Coronary artery (tissue), 2 donors: ENCODE measurements around the gene DDX20.
"Not testable (repeated sequence)": the region's sequence is repeated elsewhere in the genome, so short reads cannot be mapped to it uniquely, and the experiment has no call there.

ENCODE experiments used
- DNase-seq: peaks from one replicate; pipeline ENCODE4 v3.0.0-alpha.2; 2017; ENCODE audit warnings: low spot score
- H3K27ac ChIP-seq, 2 donors: fragments of 200-600 bp; sonication (generic); one replicate each; pipeline ENCODE4 v1.5.1; 2016 to 2019
- H3K4me3 ChIP-seq: fragments of 200-600 bp; sonication (generic); 2 replicates; pipeline ENCODE4 v1.5.1; 2016; ENCODE audit warnings: mild to moderate bottlenecking, moderate library complexity
- CTCF ChIP-seq: fragments of 200-600 bp; sonication (generic); IDR thresholded peaks from one replicate; pipeline ENCODE4 v1.5.1; 2019; ENCODE audit warnings: antibody characterized with exemption

The DDX20 gene

GRCh38 chr1:111739925-111740765 lies 15.6 kb upstream of the DDX20 start:
- TF ChIP-seq CTCF = no peak
- Histone ChIP-seq H3K27ac (peak overlapping the region; percentile 93 to 95), H3K4me3 (peak overlapping the region; percentile 79)
- DNase-seq = peak; percentile 85

GRCh38 chr1:111742292-111742691 lies 13.4 kb upstream of the DDX20 start:
- peak; percentile 60 for DNase-seq
- H3K4me3 ChIP-seq, H3K27ac ChIP-seq: not testable (repeated sequence)

- peak; percentile 43 for DNase-seq
- no peak overlapping the region for H3K27ac ChIP-seq
- no peak overlapping the region for H3K4me3 ChIP-seq
- TF ChIP-seq CTCF = no peak
These were observed 12.7 kb upstream of the DDX20 start for GRCh38 chr1:111742938-111743549.

- H3K27ac ChIP-seq = no peak overlapping the region
- no peak for DNase-seq
- no peak for TF ChIP-seq CTCF
These were observed 12.0 kb upstream of the DDX20 start for GRCh38 chr1:111743679-111744101.

GRCh38 chr1:111745675-111746613 lies 9.8 kb upstream of the DDX20 start:
- no peak for DNase-seq
- no peak for TF ChIP-seq CTCF
- H3K27ac ChIP-seq = no peak overlapping the region
- H3K4me3 ChIP-seq = no peak overlapping the region

More at GRCh38 chr1:111743679-111744101, 12.0 kb upstream of the DDX20 start:
- no peak overlapping the region for H3K4me3 ChIP-seq

- Histone ChIP-seq H3K4me3 (no peak overlapping the region), H3K27ac (no peak overlapping the region)
- no peak for DNase-seq
- TF ChIP-seq CTCF = no peak
These were observed 9.1 kb upstream of the DDX20 start for GRCh38 chr1:111746614-111746999.

GRCh38 chr1:111747282-111747734 lies 8.4 kb upstream of the DDX20 start:
- DNase-seq = no peak
- Histone ChIP-seq H3K27ac (no peak overlapping the region), H3K4me3 (no peak overlapping the region)
- peak; percentile 30 for TF ChIP-seq CTCF
